Measurements from ENCODE around the gene CLSTN1.

The CLSTN1 gene

DNA sequence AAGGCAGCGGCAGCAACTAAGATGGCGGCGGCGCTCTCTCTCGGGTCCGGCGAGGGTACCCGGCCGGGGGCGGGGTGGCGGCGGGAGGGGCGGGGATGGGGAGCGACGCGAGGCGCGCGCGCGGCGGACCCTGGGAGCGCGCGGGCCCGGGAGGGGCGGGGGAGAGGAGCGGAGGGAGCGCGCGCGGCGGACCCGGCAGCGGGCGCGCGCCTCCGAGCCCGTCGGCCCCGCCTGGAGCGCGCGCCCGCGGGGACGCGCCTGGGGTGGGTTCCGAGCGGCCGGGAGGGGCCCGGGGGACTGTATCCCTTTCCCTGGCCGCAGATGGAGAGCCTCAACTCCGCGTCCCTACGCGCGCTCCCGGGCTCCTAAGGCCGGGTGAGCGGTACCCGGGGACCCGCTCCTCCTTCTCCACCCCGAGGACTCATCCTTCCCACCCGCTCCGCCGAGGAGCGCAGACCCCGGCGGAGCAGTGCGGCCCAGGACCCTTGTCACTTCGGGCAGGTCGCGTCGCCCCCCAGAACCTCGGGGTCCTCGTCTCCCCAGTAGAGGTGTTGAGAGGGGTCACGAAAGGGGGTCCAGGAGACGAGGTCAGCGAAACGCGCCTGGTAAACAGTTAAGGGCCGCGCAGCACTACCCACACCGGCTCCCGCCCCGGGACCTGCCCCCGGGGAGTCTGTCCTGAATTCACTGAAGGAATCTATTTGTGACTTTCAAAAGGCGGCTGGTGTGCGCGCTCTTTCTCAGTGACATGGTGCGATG is at the start of gene CLSTN1:
Gene CLSTN1, minus strand, starts transcription at position 23 of the 759 bp plus-strand sequence. CDS start 232 bp downstream, outside the sequence.
- DNase-seq (ENCODE audit: low spot score), result peak; percentile 92
- POLR2A ChIA-PET (ENCODE audit: low non-redundant PET), result no interaction called here
- no peak for TF ChIP-seq CTCF (conservative IDR thresholded peaks at IDR 0.05; ENCODE audit: low read depth)
- H3K27ac ChIP-seq, result peak within 1 kb of the TSS; percentile 98
- CTCF ChIA-PET, result no interaction called here

- ChIA-PET CTCF (interaction anchor here (1.3 to 2.4 kb wide), 2 partner anchors 20 to 41 kb away, joined by 5 to 16 read pairs; no protein-coding TSS in a partner anchor), POLR2A (ENCODE audit: low non-redundant PET) (no interaction called here)
- no peak for DNase-seq (ENCODE audit: low spot score)
- peak overlapping the region; percentile 59 for H3K27ac ChIP-seq
- TF ChIP-seq CTCF (conservative IDR thresholded peaks at IDR 0.05; ENCODE audit: low read depth), result no peak
Measured at GRCh38 chr1:9873385-9873784, 49.6 kb upstream of the CLSTN1 start.

- peak overlapping the region; percentile 59 for H3K27ac ChIP-seq
- POLR2A ChIA-PET (ENCODE audit: low non-redundant PET), result interaction anchor here (0.6 kb wide), 1 partner anchor 27 kb away, joined by 8 read pairs; no protein-coding TSS in a partner anchor
- CTCF ChIA-PET, result interaction anchor here (0.5 to 2.4 kb wide), 4 partner anchors 41 to 107 kb away, joined by 3 to 16 read pairs (median 4); partner anchors contain the start of genes LZIC and NMNAT1
- DNase-seq (ENCODE audit: low spot score), result peak; percentile 48
- TF ChIP-seq CTCF (conservative IDR thresholded peaks at IDR 0.05; ENCODE audit: low read depth), result no peak
Measured at GRCh38 chr1:9872430-9873165, 48.8 kb upstream of the CLSTN1 start.

GRCh38 chr1:9871707-9872425 is 48.1 kb upstream of the CLSTN1 start:
- H3K27ac ChIP-seq, result peak overlapping the region; percentile 59
- no peak for TF ChIP-seq CTCF (conservative IDR thresholded peaks at IDR 0.05; ENCODE audit: low read depth)
- POLR2A ChIA-PET (ENCODE audit: low non-redundant PET), result no interaction called here
- CTCF ChIA-PET, result interaction anchor here (0.5 to 2.4 kb wide), 3 partner anchors 42 to 80 kb away, joined by 3 to 16 read pairs (median 3); partner anchors contain the start of genes LZIC and NMNAT1
- DNase-seq (ENCODE audit: low spot score), result no peak

GRCh38 chr1:9871021-9871420 is 47.3 kb upstream of the CLSTN1 start:
- no peak for TF ChIP-seq CTCF (conservative IDR thresholded peaks at IDR 0.05; ENCODE audit: low read depth)
- ChIA-PET POLR2A (ENCODE audit: low non-redundant PET) (interaction anchor here (0.6 kb wide), 1 partner anchor 43 kb away, joined by 3 read pairs; no protein-coding TSS in a partner anchor), CTCF (no interaction called here)
- peak overlapping the region; percentile 77 for H3K27ac ChIP-seq
- no peak for DNase-seq (ENCODE audit: low spot score)

GRCh38 chr1:9870572-9870971 is 46.8 kb upstream of the CLSTN1 start:
- TF ChIP-seq CTCF (conservative IDR thresholded peaks at IDR 0.05; ENCODE audit: low read depth), result no peak
- CTCF ChIA-PET, result no interaction called here
- POLR2A ChIA-PET (ENCODE audit: low non-redundant PET), result no interaction called here
- no peak for DNase-seq (ENCODE audit: low spot score)
- peak overlapping the region; percentile 77 for H3K27ac ChIP-seq

Data from RWPE1 (cell line).